B cell (primary cell): ENCODE data around the gene ZNF213. TPM values are rescaled to one million over a fixed set of nuclear protein-coding genes. Genes with fewer than 3 reads are reported as not detected.

Experiments used
- ATAC-seq: fragments of 200-7000 bp; cut with Tn5 transposase; one replicate; pipeline ENCODE4 v1.10.0; 2021; ENCODE audit warnings: low read depth, mild to moderate bottlenecking, moderate number of reproducible peaks, moderate library complexity
- CTCF ChIA-PET: fragments of 350-600 bp; sonication (Branson Sonifier 250); formaldehyde crosslinking; loops from one replicate; lab custom pipeline; 2021; ENCODE audit warnings: antibody characterized with exemption, inconsistent platforms; lab: Charles Lee
- POLR2A ChIA-PET: fragments of 350-600 bp; sonication (Branson Sonifier 250); formaldehyde crosslinking; loops from one replicate; lab custom pipeline; 2021; ENCODE audit warnings: antibody characterized with exemption; lab: Charles Lee
- DNase-seq: peaks from one replicate; pipeline ENCODE4 v3.0.0; 2013
- H2AFZ ChIP-seq: 2 replicates; pipeline ENCODE4 v1.6.1; 2012; ENCODE audit warnings: mild to moderate bottlenecking, low read depth, low read length; ENCODE audit not compliant: insufficient read depth, poor library complexity, severe bottlenecking
- H3K27ac ChIP-seq, 2 donors: 1 replicate in 1 of 2; 2 replicates in 1 of 2; pipeline ENCODE4 v1.5.1; 2012 to 2013; ENCODE audit warnings: low read length in 2 of 2, mild to moderate bottlenecking in 2 of 2, moderate library complexity in 1 of 2
- H3K27me3 ChIP-seq, 4 experiments: fragments of 200-600 bp in 1 of 4; sonication (generic) in 1 of 4; replicated peaks in 1 of 4; 1 replicate in 2 of 4; 2 replicates in 2 of 4; pipeline versions ENCODE4 v1.6.1 to v1.7.0; 2013 to 2016; ENCODE audit warnings: low read length in 3 of 4, mild to moderate bottlenecking in 2 of 4, mixed read lengths in 1 of 4, moderate library complexity in 1 of 4; ENCODE audit not compliant: insufficient read depth in 4 of 4, control insufficient read depth in 3 of 4; ENCODE audit errors: control extremely low read depth in 1 of 4
- H3K36me3 ChIP-seq, 2 experiments: replicated peaks in 1 of 2; 1 replicate in 1 of 2; 2 replicates in 1 of 2; pipeline versions ENCODE4 v1.6.1 to v1.7.1; 2013; ENCODE audit warnings: low read length in 1 of 2; ENCODE audit not compliant: insufficient read depth in 2 of 2, control insufficient read depth in 1 of 2; ENCODE audit errors: control extremely low read depth in 1 of 2, extremely low read depth in 1 of 2
- H3K4me1 ChIP-seq, 2 donors: fragments of 200-600 bp in 1 of 2; sonication (generic) in 1 of 2; 1 replicate in 1 of 2; 2 replicates in 1 of 2; pipeline versions ENCODE4 v1.5.1 to v1.6.1; 2013 to 2017; ENCODE audit warnings: low read length in 2 of 2; ENCODE audit not compliant: control insufficient read depth in 2 of 2, insufficient read depth in 2 of 2
- H3K4me2 ChIP-seq: replicated peaks from 2 replicates; pipeline ENCODE3; 2012; ENCODE audit warnings: mild to moderate bottlenecking, low read depth, low read length; ENCODE audit not compliant: poor library complexity, severe bottlenecking
- H3K4me3 ChIP-seq, 5 experiments: fragments of 200-600 bp in 1 of 5; sonication (generic) in 1 of 5; 1 replicate in 3 of 5; 2 replicates in 2 of 5; pipeline versions ENCODE4 v1.5.1 to v1.7.0; 2011 to 2016; ENCODE audit warnings: low read length in 4 of 5, mild to moderate bottlenecking in 4 of 5, low read depth in 2 of 5, control low read depth in 1 of 5, moderate library complexity in 1 of 5; ENCODE audit not compliant: insufficient read depth in 1 of 5; ENCODE audit errors: control extremely low read depth in 1 of 5, extremely low read depth in 1 of 5
- H3K79me2 ChIP-seq: fragments of 200-600 bp; sonication (generic); one replicate; pipeline ENCODE4 v1.6.0; 2016; ENCODE audit warnings: low read length; ENCODE audit not compliant: control insufficient read depth, insufficient read depth
- H3K9ac ChIP-seq: fragments of 200-600 bp; sonication (generic); 2 replicates; pipeline ENCODE4 v1.6.1; 2017; ENCODE audit warnings: mild to moderate bottlenecking, low read length, moderate library complexity
- H3K9me3 ChIP-seq, 3 donors: one replicate each; pipeline versions ENCODE4 v1.6.1 to v1.7.1; 2013; ENCODE audit warnings: low read length in 2 of 3; ENCODE audit not compliant: control insufficient read depth in 2 of 3, insufficient read depth in 1 of 3; ENCODE audit errors: control extremely low read depth in 1 of 3
- H4K20me1 ChIP-seq: 2 replicates; pipeline ENCODE4 v1.6.0; 2012; ENCODE audit warnings: mild to moderate bottlenecking, low read length; ENCODE audit not compliant: insufficient read depth, control insufficient read depth, poor library complexity, severe bottlenecking
- H3K27ac Mint-ChIP-seq: one replicate; pipeline ENCODE4 v1.8.0; 2021; ENCODE audit warnings: mixed read lengths
- H3K27me3 Mint-ChIP-seq: one replicate; pipeline ENCODE4 v1.8.0; 2021; ENCODE audit warnings: mixed read lengths
- H3K4me1 Mint-ChIP-seq: one replicate; pipeline ENCODE4 v1.8.0; 2021; ENCODE audit warnings: mixed read lengths
- H3K4me3 Mint-ChIP-seq: one replicate; pipeline ENCODE4 v1.8.0; 2021; ENCODE audit warnings: mixed read lengths
- H3K9me3 Mint-ChIP-seq: one replicate; pipeline ENCODE4 v1.8.0; 2022; ENCODE audit warnings: mixed read lengths; ENCODE audit not compliant: insufficient read depth
- CTCF ChIP-seq: fragments of 200-600 bp; IDR thresholded peaks from one replicate; pipeline ENCODE4 v1.8.0; 2022; ENCODE audit warnings: antibody characterized with exemption, mild to moderate bottlenecking
- EZH2 ChIP-seq: IDR thresholded peaks from 2 replicates; pipeline ENCODE4 v1.6.1; 2012; ENCODE audit warnings: borderline replicate concordance, low read depth, mild to moderate bottlenecking, moderate library complexity, low read length; ENCODE audit not compliant: insufficient read depth, poor library complexity, severe bottlenecking
- WGBS: methylation state at CpG from one replicate; pipeline ENCODE4 v1.1.5; 2013; ENCODE audit warnings: missing lambda C conversion rate; ENCODE audit not compliant: insufficient coverage; 5-methylcytosine and 5-hydroxymethylcytosine counted together
- intact Hi-C: fragments of 100-400 bp; cut with micrococcal nuclease; formaldehyde crosslinking; loops from one replicate; pipeline ENCODE4 v1.10.0; 2022
- polyA plus RNA-seq: library from polyadenylated mRNA; depleted of rRNA; stranded (reverse); fragments of >200 nt; gene quantifications from 2 replicates; pipeline ENCODE4 v1.2.3, GENCODE V29; 2012
- total RNA-seq, 2 donors: library from RNA; stranded (reverse); fragments of 120-200 nt in 1 of 2; gene quantifications; 1 replicate in 1 of 2; 2 replicates in 1 of 2; pipeline versions ENCODE4 v1.2.3 to v1.2.4, GENCODE V29; 2013 to 2022

Gene ZNF213
- total and polyA plus RNA-seq, 2 donors (not counting 1 experiment from before 2014, with no cell fraction given) = 1.4 to 7.2 TPM

- ATAC-seq (no peak), DNase-seq (no peak)
- 97% methylated on average over 71 of the region's 71 CpGs for WGBS
- ChIA-PET CTCF (interaction anchor here (1.3 to 3.2 kb wide), 3 partner anchors 11 to 40 kb away, joined by 3 to 16 read pairs (median 3); no protein-coding TSS in a partner anchor), POLR2A (no interaction called here)
- H3K9me3 ChIP-seq = no peaks in the 10 kb centered on the region
- Mint-ChIP-seq H3K4me1 (peaks cover 4% of the 10 kb centered on the region), H3K27me3 (peaks cover 7% of the 10 kb centered on the region), H3K9me3 (no peaks in the 10 kb centered on the region), H3K4me3 (no peak overlapping the region), H3K27ac (no peak overlapping the region)
- H3K9ac ChIP-seq = no peak overlapping the region
- TF ChIP-seq CTCF (no peak), EZH2 (no peak)
- no peak overlapping the region for H3K4me3 ChIP-seq
- H3K27ac ChIP-seq = no peak overlapping the region
- H3K36me3 ChIP-seq = no peaks in the 10 kb centered on the region
- no peak overlapping the region for H3K4me2 ChIP-seq
- no peak overlapping the region for H2AFZ ChIP-seq
- H3K27me3 ChIP-seq = peaks cover 0 to 8% (median 3%) of the 10 kb centered on the region in 4 experiments
- intact Hi-C loops = no loop called here
- no peaks in the 10 kb centered on the region for H3K4me1 ChIP-seq
- H3K79me2 ChIP-seq = no peaks in the 10 kb centered on the region
- H4K20me1 ChIP-seq = no peaks in the 10 kb centered on the region
Measured at GRCh38 chr16:3088925-3089716, 45.7 kb upstream of the ZNF213 start.
